Left colon (tissue), 2 donors: Measurements from ENCODE around the gene SLC41A3. TPM values are rescaled to one million over a fixed set of nuclear protein-coding genes. Genes with fewer than 3 reads are reported as not detected.

ENCODE experiments used
- ATAC-seq: fragments of 200-7000 bp; cut with Tn5 transposase; one replicate; pipeline ENCODE4 v1.9.1; 2020; ENCODE audit warnings: mild to moderate bottlenecking, moderate library complexity
- DNase-seq, 2 donors: peaks; one replicate each; pipeline ENCODE4 v3.0.0-alpha.2; 2020
- intact Hi-C, 2 donors: fragments of 100-400 bp; cut with DNase I in 1 of 2; cut with micrococcal nuclease in 1 of 2; formaldehyde crosslinking; loops; one replicate each; pipeline versions ENCODE4 v1.11.2 to v1.14.0; 2022; cut with DNase I, micrococcal nuclease
- total RNA-seq, 2 donors: library from RNA; stranded (reverse); fragmentation: NEBNext Ultra II Directional; extraction: Animal tissue kit (Norgen Biotek cat#: 25700); gene quantifications; one replicate each; pipeline ENCODE4 v1.2.1, GENCODE V29; 2021
- donor health status: DM: no; HTN: no; CAD: no.
- donor health status: DM: yes; HTN: yes; CAD: no.

The SLC41A3 gene
- total RNA-seq, 2 donors from 2014 or later = 31.3 to 31.4 TPM

DNA sequence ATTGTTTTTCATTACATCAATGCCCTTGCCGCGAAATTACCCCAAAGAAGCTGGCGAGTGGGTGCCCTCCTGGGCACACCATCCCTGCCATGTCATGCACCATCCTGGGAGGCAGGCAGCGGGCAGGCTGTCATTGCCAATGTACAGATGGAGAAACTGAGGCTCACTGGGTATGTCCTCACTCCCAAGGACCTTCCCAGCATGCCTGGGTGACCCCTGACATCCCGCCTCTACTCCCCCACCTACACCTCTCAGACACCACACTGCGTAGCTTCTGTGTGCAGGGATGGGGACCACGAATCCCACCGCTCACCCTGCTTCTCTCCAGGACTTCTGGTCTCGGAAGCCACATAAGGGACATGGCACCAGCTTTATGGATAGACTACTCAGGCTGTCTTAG is 41.0 kb upstream of the SLC41A3 start:
- intact Hi-C loops = loop anchor here in 1 of 2 donors (5.0 kb wide), 1 partner anchor 267 kb away; the partner anchor contains the start of gene CFAP100
- ATAC-seq (no peak), DNase-seq (peak in 1 of 2 donors; percentile 1)

DNA sequence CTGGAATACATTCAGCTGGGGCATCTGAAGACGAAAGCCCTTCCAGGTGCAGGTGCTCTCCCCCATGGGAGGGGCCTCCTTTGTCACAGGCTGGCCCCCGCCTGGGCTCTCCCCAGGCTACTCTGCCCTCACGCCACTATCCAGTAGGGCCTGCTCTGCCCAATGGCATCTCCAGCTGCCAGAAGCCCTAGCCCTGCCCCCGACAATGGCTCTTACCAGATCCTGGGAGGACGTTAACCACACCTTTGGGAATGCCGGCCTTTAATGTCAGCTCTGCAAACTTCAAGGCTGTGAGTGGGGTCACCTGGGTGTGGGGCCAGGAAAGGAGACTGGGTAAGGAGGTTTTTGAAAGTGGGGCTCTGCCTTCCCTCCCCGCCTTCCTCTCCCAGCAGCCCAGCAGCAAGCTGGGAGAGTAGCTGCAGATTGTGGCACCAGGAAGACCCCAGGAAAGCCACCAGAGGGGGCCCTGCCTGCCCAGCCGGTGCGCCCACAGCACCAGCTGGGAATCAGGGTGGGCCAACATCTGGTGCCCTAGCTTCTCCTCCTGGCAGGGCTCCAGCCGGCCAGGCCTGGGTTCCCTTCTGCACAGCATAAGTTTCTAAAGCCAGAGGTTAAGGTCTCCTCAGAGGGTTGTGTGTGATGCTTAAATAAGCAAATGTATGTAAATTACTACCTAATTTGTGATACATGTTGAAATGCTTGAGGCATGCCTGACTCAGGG is 40.4 kb upstream of the SLC41A3 start:
- intact Hi-C loops = no loop called here
- ATAC-seq (no peak), DNase-seq (peak; percentile 4 to 22)

DNA sequence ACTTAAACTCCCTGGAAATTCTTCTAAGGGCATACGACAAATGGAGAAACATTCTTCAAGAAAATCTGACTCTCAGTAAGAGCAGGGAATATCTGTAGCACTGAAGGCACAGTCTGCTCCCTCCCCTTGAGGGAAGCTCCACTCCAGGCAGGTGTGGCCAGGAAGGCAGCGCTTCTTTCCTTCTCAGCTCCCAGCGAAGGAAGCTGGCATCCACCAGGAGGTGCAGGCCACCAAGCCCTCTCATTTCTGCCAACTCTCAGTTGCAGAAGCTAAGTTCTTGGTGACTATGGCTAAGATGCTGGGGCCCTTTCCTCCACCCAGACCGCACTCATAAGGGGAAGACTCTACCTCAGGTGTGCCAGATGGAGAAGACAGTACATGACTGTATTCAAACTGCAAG is 37.7 kb upstream of the SLC41A3 start:
- ATAC-seq (no peak), DNase-seq (peak in 1 of 2 donors; percentile 2)
- intact Hi-C loops = no loop called here

DNA sequence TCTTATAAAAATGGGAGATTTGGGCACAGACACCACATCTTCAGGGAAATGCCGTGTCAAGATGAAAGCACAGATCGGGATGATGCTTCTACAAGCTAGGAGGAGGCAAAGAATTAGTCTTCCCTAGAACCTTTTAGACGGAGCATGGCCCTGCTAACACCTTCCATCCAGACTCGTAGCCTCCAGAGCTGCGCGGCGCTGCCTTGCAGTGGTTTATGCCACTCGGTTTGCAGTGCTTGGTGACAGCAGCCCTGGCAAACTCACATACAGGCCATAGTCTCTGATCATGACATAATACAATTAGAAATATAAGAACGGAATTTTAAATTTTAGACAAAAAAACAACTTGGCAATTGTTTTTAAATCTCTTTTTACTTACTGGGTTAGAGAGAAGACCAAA is 37.1 kb upstream of the SLC41A3 start:
- DNase-seq (no peak), ATAC-seq (no peak)
- intact Hi-C loops = no loop called here

- intact Hi-C loops = no loop called here
- ATAC-seq (no peak), DNase-seq (no peak)
Measured at GRCh38 chr3:126119976-126120375, 36.1 kb upstream of the SLC41A3 start.

GRCh38 chr3:126119008-126119675 is 35.2 kb upstream of the SLC41A3 start:
- DNase-seq (peak in 1 of 2 donors; percentile 26), ATAC-seq (peak; percentile 61)

DNA sequence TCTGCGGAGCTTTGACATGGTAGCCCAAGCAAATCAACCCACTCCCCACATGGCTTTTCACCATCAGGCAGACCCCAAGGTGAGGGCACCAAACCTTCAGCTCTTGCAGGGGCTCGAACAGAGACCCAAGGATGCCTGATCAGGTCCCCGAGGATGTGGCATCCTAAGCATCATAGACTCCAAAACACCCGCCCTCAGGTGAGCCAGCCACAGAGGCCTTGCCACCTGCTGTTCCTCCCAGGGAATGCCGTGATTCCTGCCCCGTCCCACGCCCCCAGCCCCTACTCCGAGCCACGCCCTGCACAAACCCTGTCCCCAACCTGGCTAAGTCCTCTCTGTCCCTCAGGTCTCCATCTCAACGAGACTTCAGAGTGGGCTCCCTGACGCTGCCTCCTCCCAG is 34.7 kb upstream of the SLC41A3 start:
- no peak for ATAC-seq
- no peak for DNase-seq
- intact Hi-C loops = no loop called here

More at GRCh38 chr3:126119008-126119675, 35.2 kb upstream of the SLC41A3 start:
- intact Hi-C loops = no loop called here

DNA sequence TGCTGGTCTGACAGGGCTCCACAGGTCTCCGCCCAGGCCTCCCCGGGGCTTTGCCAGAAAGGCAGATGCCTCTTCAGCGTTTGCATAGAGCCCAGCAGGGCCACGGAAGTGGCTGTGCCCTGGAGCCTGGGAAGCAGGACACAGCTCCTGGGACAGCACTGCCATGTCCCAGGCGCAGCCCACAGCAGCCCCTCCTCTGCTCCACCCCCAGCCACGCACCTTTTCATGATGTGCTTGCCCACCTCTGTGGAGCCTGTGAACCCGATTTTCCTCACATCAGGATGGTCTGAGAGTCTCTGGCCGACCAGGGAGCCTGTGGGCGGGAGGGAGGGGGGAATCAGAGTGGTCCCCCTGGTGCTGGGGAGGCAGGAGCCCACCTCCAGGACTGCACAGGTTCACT is 33.9 kb upstream of the SLC41A3 start:
- ATAC-seq (no peak), DNase-seq (peak in 1 of 2 donors; percentile 12)
- intact Hi-C loops = no loop called here

DNA sequence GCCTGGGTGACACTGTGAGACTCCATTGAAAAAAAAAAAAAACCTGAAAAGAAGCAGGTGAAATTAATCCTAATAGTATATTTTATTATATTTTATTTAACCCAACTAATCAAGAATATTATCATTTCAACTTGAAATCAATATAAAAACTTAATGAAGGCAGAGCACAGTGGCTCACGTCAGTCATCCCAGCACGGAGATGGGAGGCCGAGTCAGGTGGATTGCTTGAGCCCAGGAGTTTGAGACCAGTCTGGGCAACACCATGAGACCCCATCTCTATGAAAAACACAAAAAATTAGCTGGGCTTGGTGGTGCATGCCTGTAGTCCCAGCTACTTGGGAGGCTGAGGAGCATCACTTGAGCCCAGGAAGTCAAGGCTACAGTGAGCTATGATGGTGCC is 33.3 kb upstream of the SLC41A3 start:
- peak in 1 of 2 donors; percentile 6 for DNase-seq
- intact Hi-C loops = no loop called here
- no peak for ATAC-seq

- intact Hi-C loops = no loop called here
- peak in 1 of 2 donors; percentile 9 for DNase-seq
- ATAC-seq = no peak
Measured at GRCh38 chr3:126116526-126116925, 32.6 kb upstream of the SLC41A3 start.

DNA sequence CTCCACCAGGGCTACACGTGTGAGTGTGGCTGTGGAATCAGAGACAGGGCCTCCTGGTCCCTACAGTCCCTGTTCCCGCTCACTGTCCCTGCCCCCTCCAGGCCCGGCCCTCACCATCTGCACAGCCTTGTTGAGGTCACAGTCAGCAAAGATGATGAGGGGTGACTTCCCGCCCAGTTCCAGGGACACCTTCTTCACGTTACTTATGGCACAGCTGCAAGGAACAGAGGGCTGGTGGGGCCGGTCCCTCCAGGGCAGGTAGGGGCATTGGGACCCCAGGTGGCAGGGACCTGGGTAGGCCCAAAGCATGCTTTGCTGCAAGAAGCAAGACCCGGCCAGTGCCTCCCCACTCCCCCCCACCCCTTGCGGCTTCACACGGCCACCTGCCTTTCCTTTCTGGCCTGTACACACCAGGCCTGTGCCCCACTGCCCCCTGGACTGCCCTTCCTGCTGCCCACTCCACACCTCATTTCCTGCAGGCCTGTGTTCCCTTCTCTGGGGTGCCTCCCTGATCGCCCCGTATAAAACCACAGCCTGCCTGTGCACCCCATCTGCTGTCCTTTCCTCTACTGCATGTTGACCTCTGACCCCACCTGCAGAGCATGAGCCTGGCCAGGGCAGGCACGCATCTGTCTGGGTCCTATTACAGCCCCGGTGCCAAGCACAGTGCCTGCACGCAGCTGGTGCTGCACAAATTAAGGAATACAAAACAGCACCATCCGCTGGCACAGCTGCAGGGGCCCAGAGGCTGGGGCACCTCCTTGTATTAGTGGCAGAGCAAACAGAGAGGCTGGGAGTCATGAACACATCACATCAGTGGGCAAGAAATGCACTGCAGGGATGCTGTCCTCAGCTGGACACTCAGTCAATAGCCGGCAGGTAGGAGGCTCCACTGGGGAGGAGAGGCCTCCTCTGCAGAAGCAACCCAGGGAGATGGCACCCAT is 30.8 kb upstream of the SLC41A3 start:
- intact Hi-C loops = no loop called here
- ATAC-seq = no peak
- DNase-seq = peak in 1 of 2 donors; percentile 12

GRCh38 chr3:126113733-126114442 is 30.0 kb upstream of the SLC41A3 start:
- intact Hi-C loops = no loop called here
- DNase-seq (peak in 1 of 2 donors; percentile 7), ATAC-seq (no peak)

DNA sequence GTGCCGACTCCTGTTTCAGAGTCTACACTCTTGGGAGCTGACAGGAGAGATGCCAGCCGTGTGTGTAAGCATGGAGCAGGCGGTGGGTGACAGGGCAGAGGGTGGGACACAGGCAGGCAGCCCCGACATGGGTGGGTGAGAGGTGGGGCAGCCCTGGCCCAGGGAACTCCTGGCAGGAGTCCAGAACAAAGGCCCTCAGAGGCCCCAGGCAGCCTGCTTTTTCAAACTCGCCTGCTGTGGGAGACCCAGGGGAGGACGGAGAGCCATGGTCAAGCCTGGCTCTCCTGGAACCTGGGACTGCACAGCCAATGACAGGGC is 29.3 kb upstream of the SLC41A3 start:
- intact Hi-C loops = no loop called here
- ATAC-seq = no peak
- DNase-seq = peak in 1 of 2 donors; percentile 19

DNA sequence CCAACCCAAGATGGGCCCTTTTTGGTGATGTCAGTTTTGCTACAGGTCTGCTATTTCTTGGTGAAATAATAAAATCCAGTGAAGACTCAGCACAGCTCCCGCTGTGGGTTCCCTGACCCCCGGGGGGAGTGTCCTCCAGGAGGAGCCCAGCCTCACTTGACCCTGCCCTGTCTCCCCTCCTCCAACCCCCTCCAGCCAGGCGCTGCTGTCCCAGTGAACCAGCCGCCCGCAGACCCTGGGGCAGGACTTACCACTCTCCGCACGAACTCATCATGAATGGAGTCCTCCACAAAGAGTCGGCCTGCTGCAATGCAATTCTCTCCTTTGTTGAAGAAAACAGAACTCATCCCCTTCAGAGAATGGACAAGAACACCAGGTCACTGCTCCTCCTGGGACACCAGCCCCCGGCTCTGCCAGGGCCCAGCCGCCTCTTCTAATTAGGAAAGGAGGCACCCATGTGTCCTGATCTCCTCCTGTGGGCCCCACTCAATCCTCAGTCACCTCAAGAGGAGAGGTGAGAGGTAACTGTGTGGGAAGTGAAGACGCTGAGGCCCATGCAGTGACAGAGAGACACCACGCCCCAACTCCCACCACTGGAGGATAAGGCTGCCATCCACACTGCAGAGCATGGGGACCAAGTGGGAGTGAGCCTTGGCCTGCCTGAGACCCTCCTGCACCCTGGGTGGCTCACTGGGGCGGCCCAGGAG is 28.8 kb upstream of the SLC41A3 start:
- ATAC-seq (no peak), DNase-seq (peak in 1 of 2 donors; percentile 8)
- intact Hi-C loops = no loop called here

- intact Hi-C loops = no loop called here
- ATAC-seq = no peak
- DNase-seq = peak in 1 of 2 donors; percentile 7
Measured at GRCh38 chr3:126111566-126112475, 27.9 kb upstream of the SLC41A3 start.

GRCh38 chr3:126111126-126111551 is 27.2 kb upstream of the SLC41A3 start:
- ATAC-seq (no peak), DNase-seq (no peak)
- intact Hi-C loops = no loop called here

DNA sequence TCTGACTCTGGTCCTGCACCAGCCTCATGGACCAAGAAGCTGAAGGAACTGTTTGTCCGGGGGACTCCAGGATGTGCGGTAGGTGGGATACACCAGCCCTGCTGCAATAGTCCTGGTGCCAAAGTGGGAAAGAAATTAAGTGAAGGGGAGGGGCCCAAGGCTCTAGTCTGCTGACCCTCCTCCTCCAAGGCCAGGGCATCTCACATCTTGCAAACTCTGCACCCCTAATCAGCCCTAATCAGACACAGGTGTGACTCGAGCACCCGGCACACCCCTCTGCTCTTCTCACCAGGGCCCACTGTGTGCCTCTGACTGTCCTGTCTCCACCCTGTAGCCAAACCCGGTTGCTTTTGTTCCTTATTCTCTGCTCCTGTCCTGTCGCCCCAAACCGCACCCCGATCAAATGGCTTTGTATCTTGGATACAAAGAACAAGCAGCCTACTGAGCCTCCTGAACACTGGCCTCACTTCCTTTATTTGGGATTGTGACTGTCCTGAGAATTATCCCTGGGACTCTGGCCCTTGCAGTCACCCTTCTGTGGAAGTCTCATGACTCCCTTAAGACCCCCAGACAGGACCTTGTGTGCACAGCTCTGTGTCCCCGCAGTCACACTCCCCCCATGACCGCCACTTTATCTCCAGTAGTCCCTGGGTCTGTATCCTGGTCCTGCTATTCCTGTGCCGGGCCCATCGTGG is 26.7 kb upstream of the SLC41A3 start:
- no peak for DNase-seq
- intact Hi-C loops = no loop called here
- no peak for ATAC-seq
